ENCODE measurements around the gene FKBP8.

Gene FKBP8

GRCh38 chr19:18521692-18522123 lies 21.7 kb downstream of the FKBP8 start, which contains the start of gene ELL:
ELL (minus strand) TSS chr19:18522070; CDS start chr19:18522055, 15 bp downstream.
- DNase-seq (ENCODE audit: low spot score) = no peak

DNA sequence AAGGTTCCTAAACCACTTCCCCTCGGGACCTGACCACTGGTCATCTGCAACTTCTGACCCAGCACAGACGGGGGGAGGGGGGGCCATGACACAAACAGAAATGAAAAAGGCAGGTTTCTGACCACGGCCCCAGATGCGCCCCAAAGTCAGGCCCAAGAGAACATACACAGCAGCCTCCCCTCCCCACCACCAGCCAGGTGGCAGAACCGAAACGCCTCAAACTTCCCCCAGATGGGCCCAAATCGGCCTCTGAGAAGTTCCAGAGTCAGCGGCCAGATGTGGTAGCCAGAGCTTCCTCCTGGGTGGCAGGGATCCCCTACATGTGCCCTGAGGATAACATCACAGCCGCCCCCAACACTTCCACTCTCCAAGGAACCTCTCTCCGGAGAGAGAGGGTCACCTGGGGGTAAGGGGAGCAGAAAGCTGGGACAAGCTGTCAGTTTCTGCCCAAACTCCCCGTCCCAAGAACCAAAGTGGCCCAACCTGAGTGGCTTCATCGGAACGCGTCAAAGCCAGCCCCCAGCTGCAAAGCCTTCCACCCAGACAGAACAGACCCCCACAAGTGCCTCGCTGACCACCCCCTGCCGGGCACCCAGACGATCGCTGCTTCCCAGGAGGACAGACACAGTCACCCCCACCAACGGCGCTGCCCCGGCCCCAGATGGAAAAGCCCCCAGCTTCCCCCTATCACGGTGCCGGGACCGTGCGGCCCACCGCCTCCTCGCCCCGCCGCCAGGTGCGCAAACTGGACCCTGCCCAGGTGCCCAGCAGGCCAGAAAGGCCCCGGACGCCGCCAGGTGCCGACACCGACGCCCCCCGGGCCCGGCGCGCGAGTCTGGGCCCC lies 22.3 kb downstream of the FKBP8 start:
- DNase-seq (ENCODE audit: low spot score) = peak; percentile 39

- DNase-seq (ENCODE audit: low spot score) = peak; percentile 82
These were observed 23.2 kb downstream of the FKBP8 start for GRCh38 chr19:18519962-18520847.

DNA sequence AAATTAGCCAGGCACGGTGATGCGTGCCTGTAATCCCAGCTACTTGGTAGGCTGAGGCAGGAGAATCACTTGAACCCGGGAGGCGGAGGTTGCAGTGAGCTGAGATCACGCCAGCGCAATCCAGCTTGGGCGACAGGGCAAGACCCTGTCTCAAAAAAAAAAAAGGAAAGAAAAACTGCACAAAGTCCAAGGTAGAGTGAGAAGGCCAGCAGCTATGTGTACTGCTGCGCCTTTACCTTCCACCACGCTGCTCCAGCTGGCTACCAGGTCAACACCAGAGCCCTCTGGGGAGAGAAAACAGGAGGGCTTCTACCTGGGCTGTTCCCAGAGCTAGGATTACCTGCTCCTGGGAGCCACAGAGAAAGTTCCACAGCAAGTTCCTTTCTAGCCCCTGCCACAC lies 24.7 kb downstream of the FKBP8 start:
- DNase-seq (ENCODE audit: low spot score) = no peak

GRCh38 chr19:18517606-18518005 lies 25.8 kb downstream of the FKBP8 start:
- DNase-seq (ENCODE audit: low spot score) = no peak

DNA sequence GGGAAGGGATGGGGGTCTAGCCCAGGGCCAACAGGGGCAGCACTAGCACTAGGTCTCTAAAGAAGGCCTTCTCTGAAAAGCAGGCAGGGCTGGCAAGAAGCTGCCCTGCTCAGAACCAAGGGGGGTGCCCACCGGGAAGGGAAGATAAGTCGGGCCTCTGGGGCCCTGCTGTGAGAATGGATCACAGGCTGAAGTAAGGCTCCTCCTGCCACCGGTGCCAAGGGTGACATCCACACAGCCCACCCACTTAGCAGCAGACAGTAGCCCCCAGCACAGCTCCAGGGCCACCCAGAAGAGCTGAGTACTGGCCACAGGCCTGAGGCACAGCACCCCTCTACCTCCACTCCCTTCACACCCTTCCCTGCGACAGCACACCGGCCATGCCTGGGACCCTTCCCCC lies 27.4 kb downstream of the FKBP8 start:
- no peak for DNase-seq (ENCODE audit: low spot score)

- no peak for DNase-seq (ENCODE audit: low spot score)
These were observed 28.3 kb downstream of the FKBP8 start for GRCh38 chr19:18514800-18515682.

DNA sequence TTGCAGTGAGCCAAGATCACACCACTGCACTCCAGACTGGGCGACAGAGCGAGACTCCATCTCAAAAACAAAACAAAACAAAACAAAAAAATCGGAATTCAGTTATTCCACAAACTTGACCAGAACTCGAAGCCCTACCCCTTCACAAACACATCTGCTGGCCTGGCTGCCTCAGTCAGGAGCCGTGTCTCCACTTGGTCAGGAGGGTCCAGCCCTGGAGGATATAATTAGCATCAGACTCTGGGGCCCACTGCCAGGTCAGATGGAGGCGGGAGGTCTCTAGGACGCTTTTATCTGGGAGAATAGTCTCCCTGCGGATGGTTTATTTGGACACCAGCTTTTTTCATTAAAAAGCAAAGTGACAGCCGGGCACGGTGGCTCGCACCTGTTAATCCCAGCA lies 29.5 kb downstream of the FKBP8 start:
- DNase-seq (ENCODE audit: low spot score) = no peak

GRCh38 chr19:18510216-18510615 lies 33.2 kb downstream of the FKBP8 start:
- DNase-seq (ENCODE audit: low spot score) = no peak

DNA sequence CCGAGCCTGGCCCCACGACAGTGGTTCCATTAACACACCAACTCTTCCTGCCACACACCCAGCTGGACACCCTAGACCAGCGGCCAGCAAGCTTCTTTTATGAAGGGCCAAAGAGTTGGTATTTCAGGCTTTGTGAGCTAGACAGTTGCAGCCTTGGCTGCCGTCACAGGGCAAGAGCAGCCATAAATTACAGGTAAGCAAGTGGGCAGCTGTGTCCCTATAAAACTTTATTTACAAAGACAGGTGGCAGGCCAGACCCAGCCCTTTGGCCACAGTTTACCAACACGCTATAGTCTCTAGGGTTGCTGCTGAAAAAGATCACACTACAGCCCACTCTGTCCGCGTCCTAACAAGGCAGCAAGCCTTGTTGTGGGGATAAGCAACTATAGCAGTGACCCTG lies 34.8 kb downstream of the FKBP8 start:
- DNase-seq (ENCODE audit: low spot score) = no peak

DNA sequence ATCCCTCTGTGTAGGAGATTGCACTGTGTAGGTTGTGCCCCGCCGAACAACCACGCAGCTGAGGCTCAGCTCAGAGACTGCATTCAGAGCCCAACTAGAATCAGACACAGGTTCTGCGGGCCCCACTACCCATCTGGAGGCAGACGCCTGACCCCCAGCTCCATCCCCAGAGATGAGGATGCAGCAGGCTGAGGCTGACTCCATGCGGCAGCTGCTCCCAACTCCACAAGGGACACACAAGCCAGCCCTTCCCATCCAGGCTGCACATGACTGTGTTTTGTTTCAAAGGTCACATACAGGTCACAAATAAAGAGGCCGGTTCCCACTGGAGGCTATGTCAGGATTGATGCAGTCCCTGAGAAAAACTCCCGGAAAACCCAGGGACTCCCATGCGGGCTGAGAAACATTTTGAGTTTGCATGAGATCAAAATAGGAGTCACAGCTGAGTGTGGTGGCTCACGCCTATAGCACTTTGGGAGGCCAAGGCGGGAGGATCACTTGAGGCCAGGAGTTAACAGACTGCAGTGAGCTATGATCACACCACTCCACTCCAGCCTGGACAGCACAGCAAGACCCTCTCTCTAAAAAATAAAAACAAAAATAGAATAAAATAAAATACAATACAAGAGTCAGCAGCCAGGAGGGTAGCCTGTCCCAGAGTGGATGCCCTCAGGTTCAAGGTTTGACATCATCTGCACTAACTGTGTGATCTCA lies 35.5 kb downstream of the FKBP8 start:
- no peak for DNase-seq (ENCODE audit: low spot score)

- no peak for DNase-seq (ENCODE audit: low spot score)
These were observed 36.2 kb downstream of the FKBP8 start for GRCh38 chr19:18507021-18507726.

GRCh38 chr19:18506101-18506930 lies 37.1 kb downstream of the FKBP8 start:
- no peak for DNase-seq (ENCODE audit: low spot score)

DNA sequence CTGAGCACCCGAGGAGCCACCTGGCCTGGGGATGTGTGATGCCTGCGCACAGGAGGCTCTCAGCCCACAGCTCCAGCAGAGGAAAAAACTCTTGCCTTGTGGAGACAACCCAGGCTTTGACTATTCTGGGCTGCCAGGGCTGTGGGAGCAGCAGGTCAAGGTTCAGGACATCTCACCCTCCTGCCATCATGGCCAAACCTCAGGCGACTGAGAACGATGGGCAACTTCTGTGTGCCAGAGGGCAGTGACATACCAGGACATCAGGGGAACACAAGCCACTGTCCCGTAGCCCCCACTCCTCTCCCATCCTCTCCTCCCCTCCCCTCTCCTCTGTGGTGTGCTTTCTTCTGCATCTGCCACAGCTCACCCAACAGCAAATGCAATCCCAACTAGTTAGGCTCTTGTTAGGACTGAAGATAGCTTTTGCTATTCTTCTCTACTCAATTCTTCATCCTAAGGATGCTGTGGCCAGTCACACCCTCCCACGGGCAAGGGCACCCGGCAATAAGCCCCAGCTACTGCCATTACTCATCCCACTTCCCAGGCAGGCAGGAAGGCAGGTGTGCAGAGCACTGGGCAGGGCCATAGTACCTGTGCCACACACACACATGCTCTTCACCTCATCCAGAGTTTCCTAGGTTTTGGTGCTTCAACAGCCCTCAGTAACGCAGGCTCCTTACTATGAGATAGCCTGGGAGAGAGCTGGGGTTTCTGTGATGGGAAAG lies 38.3 kb downstream of the FKBP8 start:
- no peak for DNase-seq (ENCODE audit: low spot score)

DNA sequence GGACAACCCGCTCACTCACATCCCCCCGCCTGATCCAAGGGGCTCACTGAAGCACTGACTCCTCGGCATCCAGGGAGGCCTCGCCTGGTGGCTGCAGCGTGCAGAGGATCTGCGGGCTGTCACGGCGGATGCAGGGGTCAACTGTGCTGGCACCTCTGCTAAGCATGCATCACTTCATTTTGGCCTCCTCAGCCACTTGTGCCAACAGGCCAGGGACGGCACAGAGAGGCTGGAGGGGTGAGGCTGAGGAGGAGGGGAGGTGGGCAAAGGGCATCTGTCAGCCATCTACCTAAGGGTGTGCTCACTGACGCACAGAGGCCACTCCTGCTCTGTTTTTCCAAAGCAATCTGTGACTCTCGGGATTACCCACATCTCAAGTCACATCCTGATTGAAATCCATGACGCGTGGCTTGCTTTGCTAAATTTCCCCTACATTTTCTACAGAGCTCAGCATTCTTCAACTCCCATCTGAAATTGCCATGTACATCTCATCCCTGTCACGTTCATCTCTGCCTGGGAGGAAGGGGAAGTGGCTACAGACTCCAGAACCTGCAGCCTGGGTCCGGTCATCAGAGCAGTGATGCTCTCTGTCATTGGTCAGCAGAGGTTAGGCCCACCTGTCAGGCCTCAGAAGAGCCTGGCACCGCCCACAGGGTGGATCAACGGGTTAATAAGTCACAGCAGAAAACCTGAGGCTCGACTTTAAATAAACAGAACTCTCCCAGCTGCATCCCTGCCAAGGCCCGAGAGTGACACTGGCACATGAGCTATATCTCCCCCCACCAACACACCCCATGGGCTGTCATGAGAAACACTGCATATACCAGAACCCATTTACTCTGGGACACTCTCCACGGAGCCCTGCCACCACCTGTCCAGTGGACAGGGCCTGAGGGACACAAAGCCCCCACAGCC lies 39.1 kb downstream of the FKBP8 start:
- no peak for DNase-seq (ENCODE audit: low spot score)

DNA sequence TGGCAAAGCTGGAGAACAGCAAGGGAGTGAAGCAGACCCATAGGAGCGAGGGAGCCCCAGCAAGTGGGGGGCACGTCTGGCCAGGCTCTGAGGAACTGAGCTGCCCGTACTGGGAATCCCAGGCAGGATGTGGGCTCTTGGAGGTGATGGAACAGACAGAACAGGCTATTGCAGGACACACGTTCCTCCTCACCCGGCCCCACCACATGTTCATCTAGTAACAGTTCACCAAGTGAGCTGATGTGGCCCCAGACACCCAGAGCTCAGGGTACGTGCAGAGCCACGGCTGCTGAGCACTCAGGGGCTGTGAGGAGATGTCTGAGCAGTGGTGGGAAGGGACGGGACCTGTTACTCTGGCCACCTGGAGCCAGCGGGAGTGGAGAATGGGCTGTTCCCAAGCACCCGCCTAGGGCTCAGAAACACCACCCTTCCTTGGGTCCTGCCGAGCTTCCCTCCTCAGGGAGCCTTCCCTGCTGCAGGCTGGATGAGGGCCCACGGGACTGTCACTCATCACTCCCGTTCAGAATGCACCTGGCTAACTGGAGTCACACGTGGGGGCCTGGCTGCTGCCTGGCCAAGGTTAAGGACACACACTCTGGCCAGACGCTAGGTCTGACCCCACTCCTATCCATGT lies 39.9 kb downstream of the FKBP8 start:
- no peak for DNase-seq (ENCODE audit: low spot score)

DNA sequence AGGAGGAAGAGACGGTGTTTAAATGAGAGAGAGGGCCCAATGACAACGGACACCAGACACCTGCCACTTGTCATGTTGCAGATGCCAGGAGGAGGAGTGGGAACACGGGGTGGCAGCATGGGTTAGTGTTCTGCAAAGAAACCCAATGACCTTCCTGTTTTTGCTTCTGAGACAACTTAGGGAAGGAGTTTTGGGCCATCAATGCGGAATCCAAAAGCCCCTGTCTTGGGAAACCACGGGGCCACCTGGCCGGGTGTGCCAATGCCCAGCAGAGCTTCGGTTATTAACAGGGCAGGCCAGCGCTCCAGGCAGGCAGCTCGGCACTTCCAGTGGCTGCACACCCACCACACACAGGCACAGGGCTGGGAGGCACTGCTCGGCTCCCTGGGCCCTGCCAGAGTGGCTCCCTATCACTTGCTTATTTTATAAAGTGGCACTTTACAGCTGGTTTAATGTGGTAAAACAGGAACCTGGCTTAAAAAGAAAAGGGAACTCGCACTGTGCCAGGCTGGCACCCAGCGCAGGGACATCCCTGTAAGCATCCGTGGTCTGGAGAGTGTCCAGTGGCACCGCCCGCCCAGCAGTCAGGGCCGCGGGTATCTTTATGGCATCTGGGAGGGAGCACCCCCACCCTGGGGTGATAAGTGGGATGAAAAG lies 40.6 kb downstream of the FKBP8 start:
- no peak for DNase-seq (ENCODE audit: low spot score)
